GM23338 (cell line): ENCODE results near the gene SLC8A1.

Experiments used
- CREB1 ChIP-seq: fragments of 250-450 bp; sonication (Bioruptor Pico); IDR thresholded peaks from 2 replicates; pipeline ENCODE4 v1.5.0; 2020; ENCODE audit warnings: low read depth, mild to moderate bottlenecking, moderate library complexity
- TF ChIP-seq, protein P1 (sequence below), 2 experiments: fragments of 200-600 bp in 1 of 2; sonication (generic) in 1 of 2; conservative IDR thresholded peaks; 2 replicates each; pipeline versions ENCODE4 v1.5.1 to v1.6.1; 2016 to 2017; ENCODE audit warnings: antibody characterized with exemption in 2 of 2, low read depth in 2 of 2, mild to moderate bottlenecking in 2 of 2, moderate library complexity in 1 of 2

- TF ChIP-seq, protein P1, sequence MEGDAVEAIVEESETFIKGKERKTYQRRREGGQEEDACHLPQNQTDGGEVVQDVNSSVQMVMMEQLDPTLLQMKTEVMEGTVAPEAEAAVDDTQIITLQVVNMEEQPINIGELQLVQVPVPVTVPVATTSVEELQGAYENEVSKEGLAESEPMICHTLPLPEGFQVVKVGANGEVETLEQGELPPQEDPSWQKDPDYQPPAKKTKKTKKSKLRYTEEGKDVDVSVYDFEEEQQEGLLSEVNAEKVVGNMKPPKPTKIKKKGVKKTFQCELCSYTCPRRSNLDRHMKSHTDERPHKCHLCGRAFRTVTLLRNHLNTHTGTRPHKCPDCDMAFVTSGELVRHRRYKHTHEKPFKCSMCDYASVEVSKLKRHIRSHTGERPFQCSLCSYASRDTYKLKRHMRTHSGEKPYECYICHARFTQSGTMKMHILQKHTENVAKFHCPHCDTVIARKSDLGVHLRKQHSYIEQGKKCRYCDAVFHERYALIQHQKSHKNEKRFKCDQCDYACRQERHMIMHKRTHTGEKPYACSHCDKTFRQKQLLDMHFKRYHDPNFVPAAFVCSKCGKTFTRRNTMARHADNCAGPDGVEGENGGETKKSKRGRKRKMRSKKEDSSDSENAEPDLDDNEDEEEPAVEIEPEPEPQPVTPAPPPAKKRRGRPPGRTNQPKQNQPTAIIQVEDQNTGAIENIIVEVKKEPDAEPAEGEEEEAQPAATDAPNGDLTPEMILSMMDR (conservative IDR thresholded peaks at IDR 0.05; ENCODE audit: low read depth in 2 of 2): peak in 1 of 2 experiments; percentile 60; a peak in 3 of 4 replicates
- TF ChIP-seq CREB1 (CRISPR knock-in tag): no peak
Observed at GRCh38 chr2:40488101-40488601, 36.3 kb upstream of the SLC8A1 start.
